ENCODE data around the gene CD226. TPM values are rescaled to one million over a fixed set of nuclear protein-coding genes. Genes with fewer than 3 reads are reported as not detected.

CD226 gene
- total and polyA plus RNA-seq, 10 of the 15 experiments (the other 5 are each of a cell fraction or from before 2014, with no cell fraction given): 12.9 to 68.8 (median 47.3) TPM

- ATAC-seq (no peak), FAIRE-seq (no peak), DNase-seq (ENCODE audit: low read depth, low spot score) (no peak)
- RAD21 ChIA-PET (ENCODE audit: unreplicated experiment): no interaction called here
- no TSS peak for BruUV-seq (replicated peaks)
- SMC1A ChIA-PET (ENCODE audit: uncharacterized antibody, unreplicated experiment): interaction anchor here (1.2 kb wide), 1 partner anchor 10 kb away, joined by 3 read pairs; no protein-coding TSS in a partner anchor
- WGBS (ENCODE audit: insufficient coverage, insufficient replicate concordance, low lambda C conversion rate, missing lambda C conversion rate): 6% methylated on average over 1 of the region's 1 CpG
- Histone ChIP-seq H3K4me3 (no peak overlapping the region), H3K4me1 (ENCODE audit: control insufficient read depth, insufficient read depth, low read length) (no peaks in the 10 kb centered on the region), H2AFZ (ENCODE audit: control insufficient read depth, low read depth, low read length) (no peak overlapping the region), H3K36me3 (ENCODE audit: control insufficient read depth in 2 of 2, insufficient read depth in 2 of 2, low read length in 1 of 2) (peaks cover 0 to 2% of the 10 kb centered on the region in 2 experiments; a peak in 1 of 4 replicates), H4K20me1 (ENCODE audit: control insufficient read depth, insufficient read depth) (no peaks in the 10 kb centered on the region), H3K9me3 (replicated peaks; ENCODE audit: control insufficient read depth, insufficient read depth, low read length) (no peaks in the 10 kb centered on the region), H3K27me3 (replicated peaks in 1 of 2; ENCODE audit: control insufficient read depth in 2 of 2, insufficient read depth in 2 of 2, low read length in 1 of 2) (no peaks in the 10 kb centered on the region), H3K4me2 (ENCODE audit: control insufficient read depth, insufficient read depth) (no peak overlapping the region), H3K79me2 (ENCODE audit: control insufficient read depth, insufficient read depth, low read length) (no peaks in the 10 kb centered on the region), H3K9ac (ENCODE audit: control insufficient read depth, insufficient read depth, low read length) (no peak overlapping the region), H3K27ac (ENCODE audit: control insufficient read depth, insufficient read depth) (no peak overlapping the region)
- TF ChIP-seq CHD2 (IDR thresholded peaks at IDR 0.05; ENCODE audit: borderline replicate concordance, low read depth, low read length) (no peak), NR2F1 (conservative IDR thresholded peaks at IDR 0.05) (no peak), CBFB (IDR thresholded peaks at IDR 0.05; ENCODE audit: low read depth) (no peak), BCL11A (IDR thresholded peaks at IDR 0.05; ENCODE audit: low read depth, low read length) (no peak), SIN3A (IDR thresholded peaks at IDR 0.05; ENCODE audit: low read depth, low read length) (no peak), RFX5 (IDR thresholded peaks at IDR 0.05; ENCODE audit: low read depth, low read length) (no peak), BACH1 (IDR thresholded peaks at IDR 0.05; ENCODE audit: borderline replicate concordance) (no peak), CREB1 (IDR thresholded peaks at IDR 0.05; ENCODE audit: low read depth) (no peak)
- CTCF ChIA-PET: interaction anchor here (1.2 kb wide), 1 partner anchor 10 kb away, joined by 4 read pairs; no protein-coding TSS in a partner anchor
- in situ Hi-C loops (cut with MboI) (no loop called here), intact Hi-C loops (cut with micrococcal nuclease; ENCODE audit: unreplicated experiment) (no loop called here)
- POLR2A ChIA-PET: interaction anchor here (0.6 kb wide), 1 partner anchor 396 kb away, joined by 3 read pairs; no protein-coding TSS in a partner anchor
Observed at GRCh38 chr18:69830189-69830588, 117.5 kb downstream of the CD226 start.

GRCh38 chr18:69820538-69820937 lies 127.1 kb downstream of the CD226 start:
- Histone ChIP-seq H3K27ac (ENCODE audit: control insufficient read depth, insufficient read depth) (no peak overlapping the region), H4K20me1 (ENCODE audit: control insufficient read depth, insufficient read depth) (no peaks in the 10 kb centered on the region), H3K79me2 (ENCODE audit: control insufficient read depth, insufficient read depth, low read length) (no peaks in the 10 kb centered on the region), H3K4me3 (no peak overlapping the region), H3K9me3 (replicated peaks; ENCODE audit: control insufficient read depth, insufficient read depth, low read length) (no peaks in the 10 kb centered on the region; the same call in 1 of the 3 replicates), H3K4me1 (ENCODE audit: control insufficient read depth, insufficient read depth, low read length) (no peaks in the 10 kb centered on the region), H3K9ac (ENCODE audit: control insufficient read depth, insufficient read depth, low read length) (no peak overlapping the region), H3K27me3 (replicated peaks in 1 of 2; ENCODE audit: control insufficient read depth in 2 of 2, insufficient read depth in 2 of 2, low read length in 1 of 2) (no peaks in the 10 kb centered on the region), H3K4me2 (ENCODE audit: control insufficient read depth, insufficient read depth) (no peak overlapping the region), H2AFZ (ENCODE audit: control insufficient read depth, low read depth, low read length) (no peak overlapping the region), H3K36me3 (ENCODE audit: control insufficient read depth in 2 of 2, insufficient read depth in 2 of 2, low read length in 1 of 2) (no peaks in the 10 kb centered on the region)
- DNase-seq (ENCODE audit: low read depth, low spot score) (no peak), ATAC-seq (no peak), FAIRE-seq (no peak)
- in situ Hi-C loops (cut with MboI) (no loop called here), intact Hi-C loops (cut with micrococcal nuclease; ENCODE audit: unreplicated experiment) (no loop called here)
- ChIA-PET CTCF (interaction anchor here (1.0 to 1.5 kb wide), 2 partner anchors 13 to 18 kb away, joined by 3 read pairs; no protein-coding TSS in a partner anchor), RAD21 (ENCODE audit: unreplicated experiment) (no interaction called here), SMC1A (ENCODE audit: uncharacterized antibody, unreplicated experiment) (no interaction called here), POLR2A (no interaction called here)
- WGBS (ENCODE audit: insufficient coverage, insufficient replicate concordance, low lambda C conversion rate, missing lambda C conversion rate): 72% methylated on average over 4 of the region's 4 CpGs
- BruUV-seq (replicated peaks): no TSS peak
- TF ChIP-seq CUX1 (IDR thresholded peaks at IDR 0.05; ENCODE audit: insufficient replicate concordance, low read depth, low read length) (no peak), EZH2 (IDR thresholded peaks at IDR 0.05; ENCODE audit: borderline replicate concordance, control insufficient read depth, low read depth, low read length) (no peak), ZZZ3 (IDR thresholded peaks at IDR 0.05; ENCODE audit: control insufficient read depth, insufficient read length, low read depth) (no peak), ESRRA (IDR thresholded peaks at IDR 0.05; ENCODE audit: low read length) (no peak)
